Non-pigmented ciliary epithelial cell (primary cell): Measurements from ENCODE around the gene TOX2.

Experiments used
- DNase-seq: peaks from one replicate; pipeline ENCODE4 v3.0.0-alpha.2; 2010; ENCODE audit warnings: low read depth

Gene TOX2

GRCh38 chr20:43959079-43959919, 44.6 kb downstream of the TOX2 start:
- no peak for DNase-seq

GRCh38 chr20:43959920-43960227, 45.2 kb downstream of the TOX2 start:
- DNase-seq: no peak

GRCh38 chr20:43960231-43960630, 45.6 kb downstream of the TOX2 start:
- DNase-seq: no peak

GRCh38 chr20:43961116-43961515, 46.5 kb downstream of the TOX2 start:
- no peak for DNase-seq

GRCh38 chr20:43961541-43962471, 47.2 kb downstream of the TOX2 start:
- no peak for DNase-seq

GRCh38 chr20:43962530-43962929, 47.9 kb downstream of the TOX2 start:
- no peak for DNase-seq

GRCh38 chr20:43963233-43963632, 48.6 kb downstream of the TOX2 start:
- no peak for DNase-seq

- no peak for DNase-seq
Observed at GRCh38 chr20:43963872-43964791, 49.5 kb downstream of the TOX2 start.

GRCh38 chr20:43968341-43969000, 53.8 kb downstream of the TOX2 start:
- DNase-seq: no peak

GRCh38 chr20:43969028-43969447, 54.4 kb downstream of the TOX2 start:
- DNase-seq: no peak

- DNase-seq: no peak
Observed at GRCh38 chr20:43969501-43970182, 55.0 kb downstream of the TOX2 start.

GRCh38 chr20:43971267-43971666, 56.6 kb downstream of the TOX2 start:
- DNase-seq: no peak

- DNase-seq: no peak
Observed at GRCh38 chr20:43972051-43972450, 57.4 kb downstream of the TOX2 start.

- DNase-seq: no peak
Observed at GRCh38 chr20:43972692-43973091, 58.0 kb downstream of the TOX2 start.

- DNase-seq: no peak
Observed at GRCh38 chr20:43973231-43973630, 58.6 kb downstream of the TOX2 start.

- DNase-seq: no peak
Observed at GRCh38 chr20:43973671-43974450, 59.2 kb downstream of the TOX2 start.

GRCh38 chr20:43974695-43975094, 60.0 kb downstream of the TOX2 start:
- DNase-seq: no peak

GRCh38 chr20:43975096-43975768, 60.6 kb downstream of the TOX2 start:
- peak; percentile 69 for DNase-seq

- DNase-seq: no peak
Observed at GRCh38 chr20:43976547-43976946, 61.9 kb downstream of the TOX2 start.

- no peak for DNase-seq
Observed at GRCh38 chr20:43977252-43977651, 62.6 kb downstream of the TOX2 start.
